ENCODE results near the gene REX1BD. TPM values are rescaled to one million over a fixed set of nuclear protein-coding genes. Genes with fewer than 3 reads are reported as not detected.

REX1BD gene
- total and polyA plus RNA-seq, 2 of the 13 experiments (the other 11 are each of a cell fraction or from before 2014, with no cell fraction given): 7.5 to 25.4 TPM

DNA sequence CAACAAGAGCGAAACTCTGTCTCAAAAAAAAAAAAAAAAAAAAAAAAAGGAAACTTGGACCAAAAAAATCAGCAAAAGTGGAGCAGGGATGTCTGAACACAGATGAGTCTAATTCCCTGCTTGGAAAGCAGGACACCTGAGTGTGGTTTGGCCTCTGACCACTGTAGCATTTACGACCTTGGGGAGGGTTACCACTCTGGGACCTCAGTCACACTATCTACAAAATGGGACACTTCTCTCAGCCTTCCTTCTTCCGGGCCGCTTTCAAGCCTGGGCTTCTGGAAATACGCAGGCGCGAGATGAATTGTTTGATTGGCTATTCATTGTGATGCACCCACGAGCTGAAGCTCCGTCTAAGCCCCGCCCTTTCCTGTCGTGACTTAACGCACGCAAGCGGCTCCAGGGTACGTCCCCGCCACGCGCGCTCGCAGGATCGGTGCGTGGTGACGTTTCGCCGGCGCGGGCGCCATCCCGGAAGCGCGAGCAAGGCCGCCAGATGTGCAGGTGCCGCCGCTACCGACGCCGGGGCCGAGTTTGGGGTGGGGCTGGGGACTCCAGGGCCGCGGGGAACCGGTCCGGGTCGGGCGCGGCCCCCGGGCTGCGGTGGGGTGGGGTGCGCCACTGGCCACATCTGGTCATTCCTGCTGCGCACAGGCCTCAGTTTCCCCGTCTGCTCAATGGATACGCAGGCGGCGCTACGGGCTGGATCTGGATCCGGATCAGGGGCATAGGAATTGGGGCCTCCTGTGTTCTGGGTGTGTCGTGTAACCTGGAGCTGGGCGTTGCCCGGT, 31.0 kb upstream of the REX1BD start, which contains the start of gene KXD1 (continued):
- 0 out of 2 replicates have a peak, but pooled peaks have one; percentile 56 for TF ChIP-seq DMAP1 (CRISPR knock-in tag; IDR thresholded peaks at IDR 0.05)
- TF ChIP-seq, protein P1, sequence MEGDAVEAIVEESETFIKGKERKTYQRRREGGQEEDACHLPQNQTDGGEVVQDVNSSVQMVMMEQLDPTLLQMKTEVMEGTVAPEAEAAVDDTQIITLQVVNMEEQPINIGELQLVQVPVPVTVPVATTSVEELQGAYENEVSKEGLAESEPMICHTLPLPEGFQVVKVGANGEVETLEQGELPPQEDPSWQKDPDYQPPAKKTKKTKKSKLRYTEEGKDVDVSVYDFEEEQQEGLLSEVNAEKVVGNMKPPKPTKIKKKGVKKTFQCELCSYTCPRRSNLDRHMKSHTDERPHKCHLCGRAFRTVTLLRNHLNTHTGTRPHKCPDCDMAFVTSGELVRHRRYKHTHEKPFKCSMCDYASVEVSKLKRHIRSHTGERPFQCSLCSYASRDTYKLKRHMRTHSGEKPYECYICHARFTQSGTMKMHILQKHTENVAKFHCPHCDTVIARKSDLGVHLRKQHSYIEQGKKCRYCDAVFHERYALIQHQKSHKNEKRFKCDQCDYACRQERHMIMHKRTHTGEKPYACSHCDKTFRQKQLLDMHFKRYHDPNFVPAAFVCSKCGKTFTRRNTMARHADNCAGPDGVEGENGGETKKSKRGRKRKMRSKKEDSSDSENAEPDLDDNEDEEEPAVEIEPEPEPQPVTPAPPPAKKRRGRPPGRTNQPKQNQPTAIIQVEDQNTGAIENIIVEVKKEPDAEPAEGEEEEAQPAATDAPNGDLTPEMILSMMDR (CRISPR knock-in tag; IDR thresholded peaks at IDR 0.05): 0 out of 2 replicates have a peak, but pooled peaks have one; percentile 6
- TF ChIP-seq ZNF34 (CRISPR knock-in tag; IDR thresholded peaks at IDR 0.05; ENCODE audit: borderline replicate concordance): no peak
- peak; percentile 100 for TF ChIP-seq KDM1A (CRISPR knock-in tag; IDR thresholded peaks at IDR 0.05)
- TF ChIP-seq ERF (CRISPR knock-in tag; IDR thresholded peaks at IDR 0.05): peak; percentile 19; the same call in 1 of the 2 replicates
- TF ChIP-seq DPF2 (CRISPR knock-in tag; IDR thresholded peaks at IDR 0.05; ENCODE audit: borderline replicate concordance, low read depth): no peak
- no peak for TF ChIP-seq ZNF282 (IDR thresholded peaks at IDR 0.05; ENCODE audit: partially characterized antibody)
- TF ChIP-seq, protein P2, sequence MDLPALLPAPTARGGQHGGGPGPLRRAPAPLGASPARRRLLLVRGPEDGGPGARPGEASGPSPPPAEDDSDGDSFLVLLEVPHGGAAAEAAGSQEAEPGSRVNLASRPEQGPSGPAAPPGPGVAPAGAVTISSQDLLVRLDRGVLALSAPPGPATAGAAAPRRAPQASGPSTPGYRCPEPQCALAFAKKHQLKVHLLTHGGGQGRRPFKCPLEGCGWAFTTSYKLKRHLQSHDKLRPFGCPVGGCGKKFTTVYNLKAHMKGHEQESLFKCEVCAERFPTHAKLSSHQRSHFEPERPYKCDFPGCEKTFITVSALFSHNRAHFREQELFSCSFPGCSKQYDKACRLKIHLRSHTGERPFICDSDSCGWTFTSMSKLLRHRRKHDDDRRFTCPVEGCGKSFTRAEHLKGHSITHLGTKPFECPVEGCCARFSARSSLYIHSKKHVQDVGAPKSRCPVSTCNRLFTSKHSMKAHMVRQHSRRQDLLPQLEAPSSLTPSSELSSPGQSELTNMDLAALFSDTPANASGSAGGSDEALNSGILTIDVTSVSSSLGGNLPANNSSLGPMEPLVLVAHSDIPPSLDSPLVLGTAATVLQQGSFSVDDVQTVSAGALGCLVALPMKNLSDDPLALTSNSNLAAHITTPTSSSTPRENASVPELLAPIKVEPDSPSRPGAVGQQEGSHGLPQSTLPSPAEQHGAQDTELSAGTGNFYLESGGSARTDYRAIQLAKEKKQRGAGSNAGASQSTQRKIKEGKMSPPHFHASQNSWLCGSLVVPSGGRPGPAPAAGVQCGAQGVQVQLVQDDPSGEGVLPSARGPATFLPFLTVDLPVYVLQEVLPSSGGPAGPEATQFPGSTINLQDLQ (CRISPR knock-in tag; IDR thresholded peaks at IDR 0.05): no peak
- TF ChIP-seq, protein P3, sequence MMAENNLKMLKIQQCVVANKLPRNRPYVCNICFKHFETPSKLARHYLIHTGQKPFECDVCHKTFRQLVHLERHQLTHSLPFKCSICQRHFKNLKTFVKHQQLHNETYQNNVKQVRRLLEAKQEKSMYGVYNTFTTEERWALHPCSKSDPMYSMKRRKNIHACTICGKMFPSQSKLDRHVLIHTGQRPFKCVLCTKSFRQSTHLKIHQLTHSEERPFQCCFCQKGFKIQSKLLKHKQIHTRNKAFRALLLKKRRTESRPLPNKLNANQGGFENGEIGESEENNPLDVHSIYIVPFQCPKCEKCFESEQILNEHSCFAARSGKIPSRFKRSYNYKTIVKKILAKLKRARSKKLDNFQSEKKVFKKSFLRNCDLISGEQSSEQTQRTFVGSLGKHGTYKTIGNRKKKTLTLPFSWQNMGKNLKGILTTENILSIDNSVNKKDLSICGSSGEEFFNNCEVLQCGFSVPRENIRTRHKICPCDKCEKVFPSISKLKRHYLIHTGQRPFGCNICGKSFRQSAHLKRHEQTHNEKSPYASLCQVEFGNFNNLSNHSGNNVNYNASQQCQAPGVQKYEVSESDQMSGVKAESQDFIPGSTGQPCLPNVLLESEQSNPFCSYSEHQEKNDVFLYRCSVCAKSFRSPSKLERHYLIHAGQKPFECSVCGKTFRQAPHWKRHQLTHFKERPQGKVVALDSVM (CRISPR knock-in tag; IDR thresholded peaks at IDR 0.05): peak; percentile 31; the same call in 1 of the 2 replicates
- TF ChIP-seq ZNF556 (CRISPR knock-in tag; IDR thresholded peaks at IDR 0.05; ENCODE audit: borderline replicate concordance): no peak
- no peak for TF ChIP-seq FOXJ3 (CRISPR knock-in tag; IDR thresholded peaks at IDR 0.05; ENCODE audit: borderline replicate concordance)
- TF ChIP-seq ZNF256 (CRISPR knock-in tag; conservative IDR thresholded peaks at IDR 0.05): 0 out of 2 replicates have a peak, but pooled peaks have one; percentile 45
- peak; percentile 100 for TF ChIP-seq RCOR2 (CRISPR knock-in tag; IDR thresholded peaks at IDR 0.05)
- no peak for TF ChIP-seq CENPX (CRISPR knock-in tag; IDR thresholded peaks at IDR 0.05)
- TF ChIP-seq, protein P4, sequence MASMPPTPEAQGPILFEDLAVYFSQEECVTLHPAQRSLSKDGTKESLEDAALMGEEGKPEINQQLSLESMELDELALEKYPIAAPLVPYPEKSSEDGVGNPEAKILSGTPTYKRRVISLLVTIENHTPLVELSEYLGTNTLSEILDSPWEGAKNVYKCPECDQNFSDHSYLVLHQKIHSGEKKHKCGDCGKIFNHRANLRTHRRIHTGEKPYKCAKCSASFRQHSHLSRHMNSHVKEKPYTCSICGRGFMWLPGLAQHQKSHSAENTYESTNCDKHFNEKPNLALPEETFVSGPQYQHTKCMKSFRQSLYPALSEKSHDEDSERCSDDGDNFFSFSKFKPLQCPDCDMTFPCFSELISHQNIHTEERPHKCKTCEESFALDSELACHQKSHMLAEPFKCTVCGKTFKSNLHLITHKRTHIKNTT (CRISPR knock-in tag; IDR thresholded peaks at IDR 0.05): no peak
- TF ChIP-seq HHEX (CRISPR knock-in tag; IDR thresholded peaks at IDR 0.05): no peak
- TF ChIP-seq ELF3 (CRISPR knock-in tag; IDR thresholded peaks at IDR 0.05): peak; percentile 76; the same call in 1 of the 2 replicates
- TF ChIP-seq NCOA2 (CRISPR knock-in tag; IDR thresholded peaks at IDR 0.05): peak; percentile 22
- TF ChIP-seq, protein P5, sequence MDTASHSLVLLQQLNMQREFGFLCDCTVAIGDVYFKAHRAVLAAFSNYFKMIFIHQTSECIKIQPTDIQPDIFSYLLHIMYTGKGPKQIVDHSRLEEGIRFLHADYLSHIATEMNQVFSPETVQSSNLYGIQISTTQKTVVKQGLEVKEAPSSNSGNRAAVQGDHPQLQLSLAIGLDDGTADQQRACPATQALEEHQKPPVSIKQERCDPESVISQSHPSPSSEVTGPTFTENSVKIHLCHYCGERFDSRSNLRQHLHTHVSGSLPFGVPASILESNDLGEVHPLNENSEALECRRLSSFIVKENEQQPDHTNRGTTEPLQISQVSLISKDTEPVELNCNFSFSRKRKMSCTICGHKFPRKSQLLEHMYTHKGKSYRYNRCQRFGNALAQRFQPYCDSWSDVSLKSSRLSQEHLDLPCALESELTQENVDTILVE (CRISPR knock-in tag; IDR thresholded peaks at IDR 0.05): peak; percentile 84; the same call in 1 of the 2 replicates
- no peak for TF ChIP-seq TCF12 (IDR thresholded peaks at IDR 0.05)
- 0 out of 2 replicates have a peak, but pooled peaks have one; percentile 32 for TF ChIP-seq TCF12 (CRISPR knock-in tag; IDR thresholded peaks at IDR 0.05)
